ENCODE data around the gene ELP1. TPM values are rescaled to one million over a fixed set of nuclear protein-coding genes. Genes with fewer than 3 reads are reported as not detected.

The ELP1 gene
- polyA plus RNA-seq, 2 of the 4 experiments (the other 2 are of a cell fraction) = 25.4 to 35.8 TPM

DNA sequence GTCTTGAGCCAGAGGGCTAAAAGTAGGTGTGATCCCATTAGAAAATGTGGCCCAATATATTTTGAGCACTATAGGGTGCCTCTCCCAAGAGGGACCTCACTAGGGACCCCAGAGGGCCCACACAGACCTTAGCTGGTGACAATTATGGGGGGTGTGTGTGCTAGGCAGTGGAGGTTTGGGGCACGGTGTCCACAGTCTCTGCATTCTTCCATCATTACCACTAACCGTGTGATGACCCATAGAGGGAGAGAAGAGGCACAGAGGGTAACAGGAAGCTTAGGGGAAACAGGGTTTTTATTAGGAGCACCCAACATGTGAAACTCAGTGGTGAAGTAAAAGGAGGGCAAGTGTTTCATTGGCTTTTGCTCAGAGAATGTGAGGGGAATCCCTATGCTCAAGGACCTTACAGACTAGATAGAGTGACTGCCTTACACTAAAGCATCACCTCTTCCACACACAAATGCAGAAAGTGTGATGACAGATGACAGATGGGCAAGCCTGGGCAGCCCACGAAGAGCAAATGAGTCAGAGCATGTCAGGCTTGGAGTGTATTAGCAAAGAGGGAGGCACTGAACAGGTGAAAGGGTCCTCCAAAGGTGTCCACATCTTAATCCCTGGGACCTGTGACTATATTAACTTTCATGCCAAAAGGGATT lies 74.3 kb downstream of the ELP1 start (continued):
- TF ChIP-seq, protein P1, sequence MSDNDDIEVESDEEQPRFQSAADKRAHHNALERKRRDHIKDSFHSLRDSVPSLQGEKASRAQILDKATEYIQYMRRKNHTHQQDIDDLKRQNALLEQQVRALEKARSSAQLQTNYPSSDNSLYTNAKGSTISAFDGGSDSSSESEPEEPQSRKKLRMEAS (IDR thresholded peaks at IDR 0.05) = no peak
- TF ChIP-seq, protein P2, sequence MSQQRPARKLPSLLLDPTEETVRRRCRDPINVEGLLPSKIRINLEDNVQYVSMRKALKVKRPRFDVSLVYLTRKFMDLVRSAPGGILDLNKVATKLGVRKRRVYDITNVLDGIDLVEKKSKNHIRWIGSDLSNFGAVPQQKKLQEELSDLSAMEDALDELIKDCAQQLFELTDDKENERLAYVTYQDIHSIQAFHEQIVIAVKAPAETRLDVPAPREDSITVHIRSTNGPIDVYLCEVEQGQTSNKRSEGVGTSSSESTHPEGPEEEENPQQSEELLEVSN (IDR thresholded peaks at IDR 0.05; ENCODE audit: borderline replicate concordance, low read depth) = no peak
- TF ChIP-seq RNF2 (IDR thresholded peaks at IDR 0.05; ENCODE audit: borderline replicate concordance, low read depth) (no peak), MAZ (IDR thresholded peaks at IDR 0.05; ENCODE audit: borderline replicate concordance, low read depth, low read length) (no peak), FOSB (CRISPR knock-in tag; IDR thresholded peaks at IDR 0.05) (no peak)

DNA sequence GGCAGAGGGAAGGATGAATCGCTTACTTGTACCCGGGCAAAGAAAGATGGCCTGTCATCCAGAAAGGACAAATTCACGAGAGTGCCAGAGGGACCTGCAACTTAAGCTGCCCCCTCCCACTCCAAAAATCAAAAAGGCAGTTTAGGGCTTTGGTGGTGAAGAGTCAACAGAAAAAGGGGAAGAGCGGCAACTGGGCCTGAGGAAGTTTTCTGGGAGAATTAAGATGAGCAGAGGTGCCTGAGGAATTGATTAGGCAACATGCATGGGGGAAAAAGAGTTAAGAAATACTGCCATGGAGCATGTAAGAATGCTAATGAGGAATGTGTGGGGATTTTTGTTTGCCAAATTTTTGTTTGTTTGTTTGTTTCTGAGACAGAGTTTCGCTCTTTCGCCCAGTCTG lies 76.4 kb downstream of the ELP1 start:
- ATAC-seq (no peak), DNase-seq (ENCODE audit: low read depth in 1 of 2, low spot score in 1 of 2) (no peak), FAIRE-seq (no peak)
- no peaks in the 10 kb centered on the region for H3K9me3 ChIP-seq
- no peak for TF ChIP-seq EHF (CRISPR knock-in tag; IDR thresholded peaks at IDR 0.05)
- TF ChIP-seq, protein P3, sequence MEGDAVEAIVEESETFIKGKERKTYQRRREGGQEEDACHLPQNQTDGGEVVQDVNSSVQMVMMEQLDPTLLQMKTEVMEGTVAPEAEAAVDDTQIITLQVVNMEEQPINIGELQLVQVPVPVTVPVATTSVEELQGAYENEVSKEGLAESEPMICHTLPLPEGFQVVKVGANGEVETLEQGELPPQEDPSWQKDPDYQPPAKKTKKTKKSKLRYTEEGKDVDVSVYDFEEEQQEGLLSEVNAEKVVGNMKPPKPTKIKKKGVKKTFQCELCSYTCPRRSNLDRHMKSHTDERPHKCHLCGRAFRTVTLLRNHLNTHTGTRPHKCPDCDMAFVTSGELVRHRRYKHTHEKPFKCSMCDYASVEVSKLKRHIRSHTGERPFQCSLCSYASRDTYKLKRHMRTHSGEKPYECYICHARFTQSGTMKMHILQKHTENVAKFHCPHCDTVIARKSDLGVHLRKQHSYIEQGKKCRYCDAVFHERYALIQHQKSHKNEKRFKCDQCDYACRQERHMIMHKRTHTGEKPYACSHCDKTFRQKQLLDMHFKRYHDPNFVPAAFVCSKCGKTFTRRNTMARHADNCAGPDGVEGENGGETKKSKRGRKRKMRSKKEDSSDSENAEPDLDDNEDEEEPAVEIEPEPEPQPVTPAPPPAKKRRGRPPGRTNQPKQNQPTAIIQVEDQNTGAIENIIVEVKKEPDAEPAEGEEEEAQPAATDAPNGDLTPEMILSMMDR (IDR thresholded peaks at IDR 0.05) = no peak
- TF ChIP-seq ESRRA (IDR thresholded peaks at IDR 0.05; ENCODE audit: borderline replicate concordance, low read length) = no peak
- no peak for TF ChIP-seq CBX2 (IDR thresholded peaks at IDR 0.05; ENCODE audit: borderline replicate concordance, low read depth)
- no peak for TF ChIP-seq RCOR1 (IDR thresholded peaks at IDR 0.05; ENCODE audit: low read depth, low read length)
- no peak for TF ChIP-seq RARB (CRISPR knock-in tag; IDR thresholded peaks at IDR 0.05)
- TF ChIP-seq HEYL (CRISPR knock-in tag; IDR thresholded peaks at IDR 0.05) = no peak
- no peak overlapping the region for H3K27ac ChIP-seq
- 80% methylated on average over 6 of the region's 6 CpGs for WGBS (ENCODE audit: missing lambda C conversion rate)
- no peaks in the 10 kb centered on the region for H3K4me1 ChIP-seq
- H3K4me3 ChIP-seq = no peak overlapping the region
- no peak overlapping the region for H3K4me2 ChIP-seq
- POLR2A ChIA-PET = no interaction called here
- CTCF ChIA-PET = interaction anchor here (0.8 kb wide), 1 partner anchor 1432 kb away, joined by 3 read pairs; no protein-coding TSS in a partner anchor

DNA sequence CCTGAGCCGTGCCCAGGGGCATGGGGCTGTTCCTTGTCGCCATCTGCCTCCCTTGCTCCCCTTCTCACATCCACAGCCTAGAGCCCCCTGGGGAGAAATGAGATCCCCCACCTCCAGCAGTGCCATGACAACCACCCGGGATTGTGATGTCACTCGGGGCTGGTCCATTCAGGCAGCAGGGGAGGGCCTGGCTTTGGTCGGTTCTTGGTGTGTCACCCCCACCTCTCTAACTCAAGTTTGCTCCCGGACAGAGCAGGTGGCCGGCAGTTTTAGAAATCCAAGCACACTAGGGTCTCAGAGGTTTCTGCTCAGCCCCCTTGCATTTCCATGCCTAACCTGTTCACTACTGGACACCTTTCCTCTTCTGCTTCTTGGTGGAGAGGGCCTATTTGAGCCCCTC lies 78.0 kb downstream of the ELP1 start, which contains the start of gene ACTL7B:
Gene ACTL7B, minus strand, starts transcription at position 99 of the 400 bp plus-strand sequence. Its CDS starts 56 bp downstream, at position 43.
- WGBS (ENCODE audit: missing lambda C conversion rate) = 61% methylated on average over 5 of the region's 7 CpGs
- H3K4me3 ChIP-seq = no peak within 1 kb of the TSS
- no peak for FAIRE-seq
- POLR2A ChIA-PET = no interaction called here
- CTCF ChIA-PET = interaction anchor here (0.6 to 1.3 kb wide), 2 partner anchors 59 to 95 kb away, joined by 3 read pairs; no protein-coding TSS in a partner anchor
- DNase-seq (ENCODE audit: low read depth in 1 of 2, low spot score in 1 of 2) = no peak
- no peak within 1 kb of the TSS for H3K27ac ChIP-seq
- H3K4me1 ChIP-seq = no peaks in the 10 kb centered on the region
- no peak for ATAC-seq
- H3K4me2 ChIP-seq = no peak within 1 kb of the TSS
- H3K9me3 ChIP-seq = no peaks in the 10 kb centered on the region
- no peak for TF ChIP-seq NR3C1 (IDR thresholded peaks at IDR 0.05)
- TF ChIP-seq RNF2 (IDR thresholded peaks at IDR 0.05; ENCODE audit: borderline replicate concordance, low read depth) = no peak
- no peak for TF ChIP-seq POLR2AphosphoS2 (conservative IDR thresholded peaks at IDR 0.05; ENCODE audit: low read length)
- TF ChIP-seq, protein P4, sequence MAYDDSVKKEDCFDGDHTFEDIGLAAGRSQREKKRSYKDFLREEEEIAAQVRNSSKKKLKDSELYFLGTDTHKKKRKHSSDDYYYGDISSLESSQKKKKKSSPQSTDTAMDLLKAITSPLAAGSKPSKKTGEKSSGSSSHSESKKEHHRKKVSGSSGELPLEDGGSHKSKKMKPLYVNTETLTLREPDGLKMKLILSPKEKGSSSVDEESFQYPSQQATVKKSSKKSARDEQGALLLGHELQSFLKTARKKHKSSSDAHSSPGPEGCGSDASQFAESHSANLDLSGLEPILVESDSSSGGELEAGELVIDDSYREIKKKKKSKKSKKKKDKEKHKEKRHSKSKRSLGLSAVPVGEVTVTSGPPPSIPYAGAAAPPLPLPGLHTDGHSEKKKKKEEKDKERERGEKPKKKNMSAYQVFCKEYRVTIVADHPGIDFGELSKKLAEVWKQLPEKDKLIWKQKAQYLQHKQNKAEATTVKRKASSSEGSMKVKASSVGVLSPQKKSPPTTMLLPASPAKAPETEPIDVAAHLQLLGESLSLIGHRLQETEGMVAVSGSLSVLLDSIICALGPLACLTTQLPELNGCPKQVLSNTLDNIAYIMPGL (CRISPR knock-in tag; IDR thresholded peaks at IDR 0.05; ENCODE audit: borderline replicate concordance) = no peak

DNA sequence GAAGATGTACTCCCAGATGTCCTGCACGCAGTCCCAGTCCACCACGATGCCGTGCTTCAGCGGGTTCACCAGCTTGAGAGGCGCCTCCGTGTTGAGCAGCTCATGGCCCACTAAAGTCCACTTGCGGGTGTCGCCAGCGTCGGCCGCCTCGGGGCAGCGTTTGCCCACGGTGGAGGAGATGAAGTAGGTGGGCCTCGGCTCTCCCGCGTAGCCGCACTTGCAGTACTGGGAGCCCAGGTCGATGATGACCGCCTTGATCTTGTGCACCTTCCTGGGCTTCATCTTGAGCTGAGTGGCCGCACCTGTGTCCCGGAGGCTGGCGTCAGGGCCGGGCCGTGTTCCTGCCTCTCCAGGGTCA lies 78.4 kb downstream of the ELP1 start:
- DNase-seq (ENCODE audit: low read depth in 1 of 2, low spot score in 1 of 2) = no peak
- no peak for ATAC-seq
- no peak for FAIRE-seq
- Histone ChIP-seq H3K4me2 (no peak overlapping the region), H3K9me3 (no peaks in the 10 kb centered on the region), H3K27ac (no peak overlapping the region), H3K4me3 (no peak overlapping the region), H3K4me1 (no peaks in the 10 kb centered on the region)
- ChIA-PET POLR2A (no interaction called here), CTCF (interaction anchor here (0.6 to 1.8 kb wide), 3 partner anchors 13 to 95 kb away, joined by 3 to 4 read pairs (median 3); no protein-coding TSS in a partner anchor)
- WGBS (ENCODE audit: missing lambda C conversion rate) = 89% methylated on average over 9 of the region's 25 CpGs
- TF ChIP-seq TFCP2L1 (CRISPR knock-in tag; IDR thresholded peaks at IDR 0.05) (no peak), ESRRA (IDR thresholded peaks at IDR 0.05; ENCODE audit: borderline replicate concordance, low read length) (no peak), MAZ (IDR thresholded peaks at IDR 0.05; ENCODE audit: borderline replicate concordance, low read depth, low read length) (no peak), HOXA7 (CRISPR knock-in tag; IDR thresholded peaks at IDR 0.05) (no peak), NFE2L2 (conservative IDR thresholded peaks at IDR 0.05; ENCODE audit: low read length) (no peak), EP300 (IDR thresholded peaks at IDR 0.05) (no peak)
- TF ChIP-seq, protein P5, sequence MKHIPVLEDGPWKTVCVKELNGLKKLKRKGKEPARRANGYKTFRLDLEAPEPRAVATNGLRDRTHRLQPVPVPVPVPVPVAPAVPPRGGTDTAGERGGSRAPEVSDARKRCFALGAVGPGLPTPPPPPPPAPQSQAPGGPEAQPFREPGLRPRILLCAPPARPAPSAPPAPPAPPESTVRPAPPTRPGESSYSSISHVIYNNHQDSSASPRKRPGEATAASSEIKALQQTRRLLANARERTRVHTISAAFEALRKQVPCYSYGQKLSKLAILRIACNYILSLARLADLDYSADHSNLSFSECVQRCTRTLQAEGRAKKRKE (CRISPR knock-in tag; IDR thresholded peaks at IDR 0.05; ENCODE audit: low read depth) = no peak
